Adrenal gland (tissue), 12 donors: ENCODE results near the gene ARID3C. TPM values are rescaled to one million over a fixed set of nuclear protein-coding genes. Genes with fewer than 3 reads are reported as not detected.

ENCODE experiments used
- DNase-seq, 7 donors: peaks; one replicate each; pipeline ENCODE4 v3.0.0-alpha.2; 2019 to 2020
- H3K27ac ChIP-seq, 5 donors: fragments of 200-600 bp; sonication (generic) in 4 of 5; 1 replicate in 3 of 5; 2 replicates in 2 of 5; pipeline versions ENCODE4 v1.5.1 to v1.8.0; 2016 to 2020; ENCODE audit warnings: mild to moderate bottlenecking in 1 of 5
- H3K27me3 ChIP-seq: fragments of 200-600 bp; 2 replicates; pipeline ENCODE4 v1.8.0; 2021
- H3K36me3 ChIP-seq, 2 donors: fragments of 200-600 bp; replicated peaks in 1 of 2; 1 replicate in 1 of 2; 2 replicates in 1 of 2; pipeline versions ENCODE4 v1.5.1 to v1.8.0; 2018 to 2022
- H3K4me1 ChIP-seq, 2 donors: fragments of 200-600 bp; replicated peaks in 1 of 2; 1 replicate in 1 of 2; 2 replicates in 1 of 2; pipeline versions ENCODE4 v1.5.1 to v1.8.0; 2018 to 2021
- H3K4me3 ChIP-seq, 4 donors: fragments of 200-600 bp; sonication (generic) in 3 of 4; one replicate each; pipeline ENCODE4 v1.5.1; 2016 to 2018
- H3K9me3 ChIP-seq, 3 donors: fragments of 200-600 bp; sonication (generic) in 1 of 3; replicated peaks in 1 of 3; 1 replicate in 2 of 3; 2 replicates in 1 of 3; pipeline versions ENCODE4 v1.5.1 to v1.8.0; 2016 to 2021
- POLR2A ChIP-seq, 2 donors: fragments of 450-650 bp; IDR thresholded peaks; one replicate each; pipeline ENCODE4 v1.6.1; 2017; ENCODE audit warnings: antibody characterized with exemption in 2 of 2, mild to moderate bottlenecking in 2 of 2, moderate library complexity in 1 of 2
- WGBS, 4 donors: extraction: QIAGEN DNeasy Blood & Tissue Kit in 2 of 4; methylation state at CpG; one replicate each; pipeline versions ENCODE4 v1.1.5 to v1.1.7; 2013 to 2017; 5-methylcytosine and 5-hydroxymethylcytosine counted together
- intact Hi-C, 2 donors: fragments of 100-400 bp; cut with DNase I; formaldehyde crosslinking; loops; one replicate each; pipeline versions ENCODE4 v1.14.1 to v1.15.0; 2022 to 2023
- polyA plus RNA-seq, 3 donors: library from polyadenylated mRNA; stranded (reverse); fragments of 200-250 nt in 2 of 3; fragments of 350-450 nt in 1 of 3; fragmentation: Illumina TruSeq in 1 of 3; extraction: RNeasy Lipid Tissue Mini Kit (QIAGEN cat#74804) in 1 of 3; gene quantifications; one replicate each; pipeline ENCODE4 v1.2.3, GENCODE V29; 2013 to 2014
- total RNA-seq, 9 donors: library from RNA; depleted of rRNA in 4 of 9; stranded (reverse); fragments of >200 nt in 4 of 9; fragments of 120-200 nt in 1 of 9; fragmentation: NEBNext Ultra II Directional in 1 of 9; extraction: Animal tissue kit (Norgen Biotek cat#: 25700) in 1 of 9; gene quantifications; one replicate each; pipeline versions ENCODE4 v1.1.0 to v1.2.4, GENCODE V29; 2013 to 2023
- TF ChIP-seq, protein P1 (sequence below), 6 experiments: fragments of 450-650 bp in 4 of 6; fragments of 200-600 bp in 2 of 6; sonication (generic) in 1 of 6; IDR thresholded peaks; 1 replicate in 5 of 6; 2 replicates in 1 of 6; pipeline versions ENCODE4 v1.5.1 to v1.8.0; 2016 to 2021; ENCODE audit warnings: antibody characterized with exemption in 6 of 6, mild to moderate bottlenecking in 2 of 6, moderate library complexity in 1 of 6
- donor health status: healthy with polysubstance abuse.
- donor health status: Bipolar disorder and iron deficiency.
- donor health status: DM: yes; HTN: yes; CAD: no.
- donor health status: DM: no; HTN: no; CAD: no.
- donor health status: DM: no; HTN: no; CAD: no.
- donor health status: DM: yes; HTN: yes; CAD: no.

Gene ARID3C
- total and polyA plus RNA-seq, 12 donors, result not detected

DNA sequence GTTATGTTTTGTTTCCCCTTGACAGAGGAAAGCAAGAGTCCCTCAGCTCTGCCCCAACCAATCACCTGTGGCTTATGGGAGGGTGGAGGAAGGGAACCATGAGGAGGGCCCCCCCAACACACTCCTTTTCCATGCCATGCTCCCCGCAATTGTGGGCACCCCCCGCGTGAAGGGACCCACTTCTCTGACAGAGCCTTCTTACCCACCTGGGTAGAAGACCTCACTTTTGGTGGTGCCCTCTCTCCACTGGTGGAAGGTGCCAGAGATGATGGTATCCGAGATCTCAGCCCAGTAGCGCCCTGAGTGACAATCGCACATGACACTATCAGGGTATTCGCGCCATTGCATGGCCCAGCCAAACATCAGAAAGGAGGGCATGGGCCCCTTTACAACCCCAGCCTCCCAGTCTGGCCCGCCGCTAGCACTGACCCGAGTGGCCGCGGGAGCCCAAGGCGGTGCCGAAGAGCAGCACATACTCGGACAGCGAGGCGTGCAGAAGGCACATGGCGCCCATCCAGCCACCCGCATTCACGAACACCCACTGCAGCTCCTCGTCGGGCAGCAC is 8.0 kb upstream of the ARID3C start:
- no peaks in the 10 kb centered on the region for H3K27me3 ChIP-seq
- TF ChIP-seq, protein P1, sequence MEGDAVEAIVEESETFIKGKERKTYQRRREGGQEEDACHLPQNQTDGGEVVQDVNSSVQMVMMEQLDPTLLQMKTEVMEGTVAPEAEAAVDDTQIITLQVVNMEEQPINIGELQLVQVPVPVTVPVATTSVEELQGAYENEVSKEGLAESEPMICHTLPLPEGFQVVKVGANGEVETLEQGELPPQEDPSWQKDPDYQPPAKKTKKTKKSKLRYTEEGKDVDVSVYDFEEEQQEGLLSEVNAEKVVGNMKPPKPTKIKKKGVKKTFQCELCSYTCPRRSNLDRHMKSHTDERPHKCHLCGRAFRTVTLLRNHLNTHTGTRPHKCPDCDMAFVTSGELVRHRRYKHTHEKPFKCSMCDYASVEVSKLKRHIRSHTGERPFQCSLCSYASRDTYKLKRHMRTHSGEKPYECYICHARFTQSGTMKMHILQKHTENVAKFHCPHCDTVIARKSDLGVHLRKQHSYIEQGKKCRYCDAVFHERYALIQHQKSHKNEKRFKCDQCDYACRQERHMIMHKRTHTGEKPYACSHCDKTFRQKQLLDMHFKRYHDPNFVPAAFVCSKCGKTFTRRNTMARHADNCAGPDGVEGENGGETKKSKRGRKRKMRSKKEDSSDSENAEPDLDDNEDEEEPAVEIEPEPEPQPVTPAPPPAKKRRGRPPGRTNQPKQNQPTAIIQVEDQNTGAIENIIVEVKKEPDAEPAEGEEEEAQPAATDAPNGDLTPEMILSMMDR (IDR thresholded peaks at IDR 0.05), result no peak
- no peak for TF ChIP-seq POLR2A (IDR thresholded peaks at IDR 0.05)
- WGBS, 4 donors, result 8 to 16% (median 12%) methylated on average over 6 to 23 of the region's 23 CpGs
- peak overlapping the region in 3 of 4 donors; percentile 60 to 92 (median 88) for H3K4me3 ChIP-seq
- peak overlapping the region in 3 of 5 donors; percentile 71 to 89 (median 83) for H3K27ac ChIP-seq
- DNase-seq, result peak in 3 of 7 donors; percentile 63 to 72 (median 65)
- intact Hi-C loops, result no loop called here
- no peaks in the 10 kb centered on the region for H3K9me3 ChIP-seq
- peaks cover 0 to 6% of the 10 kb centered on the region in 2 donors for H3K36me3 ChIP-seq
- H3K4me1 ChIP-seq, result peaks cover 19 to 26% of the 10 kb centered on the region in 2 donors

DNA sequence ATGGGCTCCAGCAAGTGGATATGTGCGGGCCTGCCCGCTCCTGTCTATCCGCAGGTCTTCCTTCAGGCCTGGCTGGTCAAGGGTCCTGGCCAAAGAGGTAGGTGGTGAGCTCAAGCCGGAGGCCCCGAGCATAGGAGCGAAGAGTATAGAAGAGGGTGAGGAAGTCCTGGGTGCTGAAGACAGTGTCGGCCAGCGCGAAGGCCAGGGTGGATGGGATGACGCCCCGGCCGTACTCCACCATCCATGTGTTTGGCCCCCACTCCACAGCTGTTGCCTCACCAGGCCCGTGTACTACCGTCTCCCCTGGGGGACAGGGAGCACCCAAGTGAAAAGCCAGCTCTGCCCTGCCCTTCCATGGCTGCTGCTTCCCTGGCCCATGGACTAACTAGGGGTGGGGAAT is 6.7 kb upstream of the ARID3C start:
- H3K4me3 ChIP-seq, result no peak overlapping the region
- WGBS, 4 donors, result 91 to 97% (median 93%) methylated on average over 10 to 14 of the region's 14 CpGs
- intact Hi-C loops, result no loop called here
- peaks cover 0 to 6% of the 10 kb centered on the region in 2 donors for H3K36me3 ChIP-seq
- TF ChIP-seq, protein P1 (IDR thresholded peaks at IDR 0.05), result no peak
- TF ChIP-seq POLR2A (IDR thresholded peaks at IDR 0.05), result no peak
- no peak for DNase-seq
- H3K27me3 ChIP-seq, result no peaks in the 10 kb centered on the region
- no peaks in the 10 kb centered on the region for H3K9me3 ChIP-seq
- no peak overlapping the region for H3K27ac ChIP-seq
- H3K4me1 ChIP-seq, result peaks cover 19 to 26% of the 10 kb centered on the region in 2 donors

DNA sequence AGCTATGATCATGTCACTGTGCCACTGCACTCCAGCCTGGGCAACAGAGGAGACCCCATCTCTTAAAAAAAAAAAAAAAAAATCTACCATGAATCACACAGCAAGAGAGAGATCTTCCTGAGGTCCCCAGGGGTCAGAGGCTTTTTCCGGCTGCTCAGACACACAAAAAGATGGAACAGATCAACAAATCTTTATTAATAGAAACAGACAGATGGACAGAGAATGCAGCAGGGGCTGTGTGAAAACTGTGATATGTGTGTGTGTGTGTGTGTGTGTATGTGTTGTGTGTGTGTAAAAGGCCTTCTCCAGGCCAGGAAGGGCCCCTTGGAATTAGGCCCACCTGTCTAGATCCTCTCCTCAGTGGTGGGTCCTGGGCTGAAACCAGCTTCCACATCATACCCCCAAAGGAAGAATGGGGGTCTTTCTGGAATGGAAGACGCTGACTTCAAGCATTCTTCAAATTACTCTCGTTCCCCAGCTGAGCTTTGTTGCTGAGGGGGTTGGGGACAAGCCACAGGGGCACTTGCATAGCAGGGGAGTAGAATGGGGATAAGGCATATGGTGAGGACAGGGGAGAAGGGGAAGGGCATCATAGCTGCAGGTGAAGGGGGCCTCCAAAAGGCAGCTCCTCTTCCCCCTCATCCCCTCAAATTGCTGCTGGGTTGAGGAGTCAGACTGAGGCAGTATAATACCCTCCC is 5.8 kb upstream of the ARID3C start:
- Histone ChIP-seq H3K4me1 (peaks cover 19 to 26% of the 10 kb centered on the region in 2 donors), H3K4me3 (no peak overlapping the region), H3K9me3 (no peaks in the 10 kb centered on the region), H3K27me3 (no peaks in the 10 kb centered on the region), H3K27ac (no peak overlapping the region), H3K36me3 (peaks cover 0 to 6% of the 10 kb centered on the region in 2 donors)
- intact Hi-C loops, result no loop called here
- WGBS, 4 donors, result 72 to 83% (median 78%) methylated on average over 3 of the region's 3 CpGs
- DNase-seq, result no peak
- TF ChIP-seq, protein P1 (IDR thresholded peaks at IDR 0.05), result no peak
- no peak for TF ChIP-seq POLR2A (IDR thresholded peaks at IDR 0.05)

DNA sequence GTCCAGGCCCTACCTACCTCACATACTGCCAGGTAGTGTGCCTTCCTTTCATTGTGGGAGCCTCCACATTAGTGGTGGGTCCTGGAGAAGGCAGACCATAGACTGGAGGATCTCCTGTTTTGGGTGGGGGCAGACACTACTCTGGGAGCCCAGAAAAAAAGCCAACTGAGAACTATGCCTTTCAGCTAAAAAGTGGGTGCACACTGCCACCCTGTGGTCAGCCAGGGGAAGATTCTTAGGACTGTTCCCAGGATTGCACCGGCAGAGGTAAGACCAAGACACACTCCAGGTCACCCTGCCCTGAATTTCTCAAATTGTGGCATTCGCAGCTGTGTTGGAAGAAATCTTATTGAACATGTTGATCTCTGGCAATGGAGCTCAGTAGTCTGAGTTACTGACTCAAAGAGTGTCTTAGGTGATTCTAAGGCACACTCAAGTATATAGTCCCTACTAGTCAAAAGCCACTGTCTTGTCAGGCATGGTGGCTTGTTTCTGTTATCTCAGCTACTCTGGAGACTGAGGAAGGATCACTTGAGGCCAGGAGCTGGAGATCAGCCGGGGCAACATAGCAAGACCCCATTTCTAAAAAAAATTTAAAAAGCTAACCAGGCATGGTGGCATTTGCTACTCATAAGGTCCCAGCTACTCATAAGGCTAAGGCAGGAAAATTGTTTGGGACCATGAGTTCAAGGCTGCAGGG is 5.1 kb upstream of the ARID3C start:
- Histone ChIP-seq H3K4me3 (no peak overlapping the region), H3K27ac (no peak overlapping the region), H3K4me1 (peaks cover 20 to 30% of the 10 kb centered on the region in 2 donors), H3K9me3 (no peaks in the 10 kb centered on the region), H3K36me3 (peaks cover 0 to 6% of the 10 kb centered on the region in 2 donors), H3K27me3 (peaks cover 7% of the 10 kb centered on the region)
- TF ChIP-seq, protein P1 (IDR thresholded peaks at IDR 0.05), result peak; percentile 71 to 85 (median 79)
- no peak for TF ChIP-seq POLR2A (IDR thresholded peaks at IDR 0.05)
- intact Hi-C loops, result no loop called here
- 18 to 21% (median 19%) methylated on average over 3 of the region's 3 CpGs for WGBS, 4 donors
- peak; percentile 61 to 83 (median 70) for DNase-seq
